H9 (cell line): Measurements from ENCODE around the gene GSG1L. TPM values are rescaled to one million over a fixed set of nuclear protein-coding genes. Genes with fewer than 3 reads are reported as not detected.

ENCODE experiments used
- DNase-seq: peaks from one replicate; pipeline ENCODE4 v3.0.0-alpha.2; 2017
- H2AFZ ChIP-seq: one replicate; pipeline ENCODE4 v1.6.1; 2013; ENCODE audit warnings: mild to moderate bottlenecking, low read length, control low read depth, moderate library complexity
- H2AK5ac ChIP-seq: 2 replicates; pipeline ENCODE4 v1.6.1; 2013; ENCODE audit warnings: low read length, control low read depth, mixed read lengths; ENCODE audit not compliant: insufficient read length
- H2BK120ac ChIP-seq: one replicate; pipeline ENCODE4 v1.6.1; 2013; ENCODE audit warnings: low read depth, mild to moderate bottlenecking, low read length, control low read depth, inconsistent platforms; ENCODE audit not compliant: poor library complexity, severe bottlenecking
- H2BK12ac ChIP-seq: 2 replicates; pipeline ENCODE4 v1.6.1; 2013; ENCODE audit warnings: low read length, control low read depth, mixed read lengths, low read depth; ENCODE audit not compliant: insufficient read length
- H2BK15ac ChIP-seq: 2 replicates; pipeline ENCODE4 v1.6.1; 2013; ENCODE audit warnings: low read depth, low read length, control low read depth
- H2BK20ac ChIP-seq: one replicate; pipeline ENCODE4 v1.6.1; 2013; ENCODE audit warnings: low read depth, mild to moderate bottlenecking, low read length, control low read depth, inconsistent platforms; ENCODE audit not compliant: poor library complexity, severe bottlenecking
- H2BK5ac ChIP-seq: 2 replicates; pipeline ENCODE4 v1.6.1; 2013; ENCODE audit warnings: low read length, control low read depth, mixed read lengths; ENCODE audit not compliant: insufficient read length
- H3K14ac ChIP-seq: 2 replicates; pipeline ENCODE4 v1.6.1; 2013; ENCODE audit warnings: low read length, control low read depth; ENCODE audit not compliant: insufficient read depth
- H3K18ac ChIP-seq: 2 replicates; pipeline ENCODE4 v1.6.1; 2013; ENCODE audit warnings: low read depth, mild to moderate bottlenecking, mixed read lengths, low read length, control low read depth; ENCODE audit not compliant: insufficient read length
- H3K23ac ChIP-seq: 2 replicates; pipeline ENCODE4 v1.6.1; 2013; ENCODE audit warnings: low read length, control low read depth, mixed read lengths, low read depth; ENCODE audit not compliant: insufficient read length
- H3K23me2 ChIP-seq: 2 replicates; pipeline ENCODE4 v1.6.1; 2013; ENCODE audit warnings: low read depth, mild to moderate bottlenecking, mixed read lengths, low read length, control low read depth; ENCODE audit not compliant: insufficient read length, poor library complexity, severe bottlenecking
- H3K27ac ChIP-seq: 2 replicates; pipeline ENCODE4 v1.5.1; 2013; ENCODE audit warnings: low read length, control low read depth, mixed read lengths, low read depth; ENCODE audit not compliant: insufficient read length
- H3K27me3 ChIP-seq: 2 replicates; pipeline ENCODE4 v1.6.1; 2013; ENCODE audit warnings: low read length, control low read depth, inconsistent platforms; ENCODE audit not compliant: insufficient read depth
- H3K4ac ChIP-seq: 2 replicates; pipeline ENCODE4 v1.6.1; 2013; ENCODE audit warnings: low read depth, mild to moderate bottlenecking, control low read depth, inconsistent platforms, low read length, moderate library complexity
- H3K4me1 ChIP-seq: 2 replicates; pipeline ENCODE4 v1.6.1; 2013; ENCODE audit warnings: low read length, control low read depth, inconsistent platforms; ENCODE audit not compliant: insufficient read depth
- H3K4me2 ChIP-seq: 2 replicates; pipeline ENCODE4 v1.6.1; 2013; ENCODE audit warnings: low read length, control low read depth, mixed read lengths; ENCODE audit not compliant: insufficient read length, insufficient read depth
- H3K56ac ChIP-seq: 2 replicates; pipeline ENCODE4 v1.6.1; 2013; ENCODE audit warnings: low read depth, mild to moderate bottlenecking, mixed read lengths, low read length, control low read depth; ENCODE audit not compliant: insufficient read length
- H3K79me1 ChIP-seq: 2 replicates; pipeline ENCODE4 v1.6.1; 2013; ENCODE audit warnings: low read depth, mild to moderate bottlenecking, moderate library complexity, low read length, control low read depth, inconsistent platforms; ENCODE audit not compliant: insufficient read depth, poor library complexity, severe bottlenecking
- H3K79me2 ChIP-seq: 2 replicates; pipeline ENCODE4 v1.6.1; 2013; ENCODE audit warnings: low read length, control low read depth, inconsistent platforms; ENCODE audit not compliant: insufficient read depth
- H3K9ac ChIP-seq: 2 replicates; pipeline ENCODE4 v1.6.1; 2013; ENCODE audit warnings: low read length, control low read depth, mixed read lengths; ENCODE audit not compliant: insufficient read length; ENCODE audit errors: extremely low read depth
- H3K9me3 ChIP-seq: one replicate; pipeline ENCODE4 v1.6.1; 2013; ENCODE audit warnings: low read depth, low read length, inconsistent platforms; ENCODE audit not compliant: control insufficient read depth
- H3T11ph ChIP-seq: one replicate; pipeline ENCODE4 v1.6.1; 2013; ENCODE audit warnings: mild to moderate bottlenecking, low read length, control low read depth, inconsistent platforms
- H4K20me1 ChIP-seq: one replicate; pipeline ENCODE4 v1.6.1; 2013; ENCODE audit not compliant: control insufficient read depth, insufficient read length, insufficient read depth
- H4K5ac ChIP-seq: 2 replicates; pipeline ENCODE4 v1.6.1; 2013; ENCODE audit warnings: low read depth, mild to moderate bottlenecking, mixed read lengths, low read length, control low read depth; ENCODE audit not compliant: insufficient read length
- H4K8ac ChIP-seq: replicated peaks from 2 replicates; pipeline ENCODE4 v1.6.1; 2013; ENCODE audit warnings: low read length, control low read depth, mixed read lengths, low read depth; ENCODE audit not compliant: insufficient read length
- H4K91ac ChIP-seq: 2 replicates; pipeline ENCODE4 v1.6.1; 2013; ENCODE audit warnings: low read depth, mild to moderate bottlenecking, moderate library complexity, mixed read lengths, low read length, control low read depth; ENCODE audit not compliant: insufficient read length
- H3K27ac Mint-ChIP-seq, 3 experiments: 2 replicates in 2 of 3; 3 replicates in 1 of 3; pipeline ENCODE4 v1.8.0; 2020 to 2021; ENCODE audit warnings: mixed read lengths in 3 of 3, mild to moderate bottlenecking in 1 of 3, moderate library complexity in 1 of 3
- H3K27me3 Mint-ChIP-seq: 2 replicates; pipeline ENCODE4 v1.8.0; 2021; ENCODE audit warnings: low read depth, mild to moderate bottlenecking, moderate library complexity, mixed read lengths
- H3K36me3 Mint-ChIP-seq, 3 experiments: 2 replicates in 2 of 3; 3 replicates in 1 of 3; pipeline ENCODE4 v1.8.0; 2020 to 2021; ENCODE audit warnings: low read depth in 3 of 3, mixed read lengths in 3 of 3; ENCODE audit not compliant: insufficient read depth in 1 of 3
- H3K4me1 Mint-ChIP-seq, 2 experiments: 2 replicates each; pipeline ENCODE4 v1.8.0; 2020; ENCODE audit warnings: mixed read lengths in 2 of 2
- H3K4me3 Mint-ChIP-seq, 2 experiments: 2 replicates in 1 of 2; 3 replicates in 1 of 2; pipeline ENCODE4 v1.8.0; 2020 to 2021; ENCODE audit warnings: mild to moderate bottlenecking in 2 of 2, mixed read lengths in 2 of 2, moderate library complexity in 1 of 2
- H3K9me3 Mint-ChIP-seq, 2 experiments: 2 replicates in 1 of 2; 3 replicates in 1 of 2; pipeline ENCODE4 v1.8.0; 2020; ENCODE audit warnings: mild to moderate bottlenecking in 2 of 2, mixed read lengths in 2 of 2, moderate library complexity in 1 of 2
- CTCF ChIP-seq: fragments of 200-600 bp; sonication (generic); conservative IDR thresholded peaks from 3 replicates; pipeline ENCODE4 v1.8.0; 2021; ENCODE audit warnings: antibody characterized with exemption, mild to moderate bottlenecking
- WGBS: extraction: QIAGEN DNeasy Blood & Tissue Kit; methylation state at CpG from one replicate; pipeline ENCODE4 v1.1.7; 2013; ENCODE audit warnings: missing lambda C conversion rate, low lambda C conversion rate, mixed read lengths; ENCODE audit not compliant: insufficient read length; ENCODE audit errors: extremely low coverage; 5-methylcytosine and 5-hydroxymethylcytosine counted together
- total RNA-seq: library from RNA; stranded (reverse); gene quantifications from 2 replicates; pipeline ENCODE4 v1.2.1, GENCODE V29; 2021

The GSG1L gene
- total RNA-seq, 1 experiment from 2014 or later: 0.35 TPM

GRCh38 chr16:28001642-28002041, 61.9 kb downstream of the GSG1L start:
- Histone ChIP-seq H3K4me2 (no peak overlapping the region), H3K79me2 (no peaks in the 10 kb centered on the region), H2AFZ (no peak overlapping the region), H3K14ac (no peak overlapping the region), H3K56ac (no peak overlapping the region), H3K9ac (no peak overlapping the region), H3K18ac (no peak overlapping the region), H3K23me2 (no peaks in the 10 kb centered on the region), H3T11ph (no peak overlapping the region), H3K79me1 (no peaks in the 10 kb centered on the region), H2BK5ac (no peak overlapping the region), H3K27me3 (no peaks in the 10 kb centered on the region), H2BK15ac (no peak overlapping the region; the same call in 1 of the 2 replicates), H3K23ac (no peak overlapping the region), H3K4me1 (no peaks in the 10 kb centered on the region), H3K9me3 (no peaks in the 10 kb centered on the region), H4K5ac (no peak overlapping the region), H2BK120ac (no peak overlapping the region), H2BK12ac (no peak overlapping the region), H3K27ac (no peak overlapping the region), H2AK5ac (no peak overlapping the region), H4K91ac (no peak overlapping the region), H4K20me1 (no peaks in the 10 kb centered on the region), H2BK20ac (no peak overlapping the region), H4K8ac (no peak overlapping the region), H3K4ac (no peak overlapping the region)
- no peak for DNase-seq
- Mint-ChIP-seq H3K4me3 (no peak overlapping the region), H3K36me3 (no peaks in the 10 kb centered on the region), H3K27me3 (peaks cover 9% of the 10 kb centered on the region), H3K4me1 (no peaks in the 10 kb centered on the region), H3K9me3 (no peaks in the 10 kb centered on the region; a peak in 1 of 5 replicates), H3K27ac (no peak overlapping the region)
- no peak for TF ChIP-seq CTCF
- WGBS: no CpG with 5 or more reads among the region's 4 CpGs
